ENCODE data around the gene KLF9. TPM values are rescaled to one million over a fixed set of nuclear protein-coding genes. Genes with fewer than 3 reads are reported as not detected.

The KLF9 gene
- total and polyA plus RNA-seq, 2 donors (not counting 3 experiments of a cell fraction or from before 2014, with no cell fraction given): 7.3 to 17.2 TPM

- Histone ChIP-seq H3K27me3 (ENCODE audit: control insufficient read depth in 2 of 2, insufficient read depth in 2 of 2, low read length in 2 of 2) (no peaks in the 10 kb centered on the region), H3K9me3 (replicated peaks; ENCODE audit: control insufficient read depth, insufficient read depth, low read length) (no peaks in the 10 kb centered on the region), H3K79me2 (ENCODE audit: control insufficient read depth, insufficient read depth, low read length) (no peaks in the 10 kb centered on the region), H3K4me2 (ENCODE audit: insufficient read depth, low read length) (no peak overlapping the region), H3K27ac (ENCODE audit: insufficient read depth, low read depth, low read length) (no peak overlapping the region), H2AFZ (ENCODE audit: low read depth, low read length) (peak overlapping the region; percentile 20), H3K4me3 (replicated peaks in 1 of 3; ENCODE audit: insufficient read depth in 1 of 3, low read depth in 1 of 3, low read length in 3 of 3) (no peak overlapping the region), H3K4me1 (ENCODE audit: control insufficient read depth, extremely low read depth, insufficient read depth, low read length) (peaks cover 2% of the 10 kb centered on the region), H3K9me1 (replicated peaks; ENCODE audit: control insufficient read depth, extremely low read depth, insufficient read depth, low read length) (no peaks in the 10 kb centered on the region), H3K36me3 (ENCODE audit: control insufficient read depth in 2 of 2, extremely low read depth in 1 of 2, insufficient read depth in 2 of 2, low read length in 2 of 2) (no peaks in the 10 kb centered on the region), H4K20me1 (replicated peaks; ENCODE audit: control insufficient read depth, extremely low read depth, insufficient read depth, low read length) (no peaks in the 10 kb centered on the region), H3K9ac (replicated peaks; ENCODE audit: extremely low read depth, insufficient read depth, low read length) (no peak overlapping the region)
- FAIRE-seq (no peak), DNase-seq (ENCODE audit: low read depth, low spot score) (no peak)
- BruUV-seq (replicated peaks): no TSS peak
- intact Hi-C loops (cut with micrococcal nuclease) (no loop called here), dilution Hi-C loops (cut with MboI; ENCODE audit: extremely low pct_ligation_motif_present, low sequenced_read_pairs) (no loop called here)
- ChIA-PET CTCF (interaction anchor here (1.1 to 1.4 kb wide), 3 partner anchors 8 to 59 kb away, joined by 3 to 4 read pairs (median 3); no protein-coding TSS in a partner anchor), POLR2A (no interaction called here)
- TF ChIP-seq GATA2 (IDR thresholded peaks at IDR 0.05; ENCODE audit: insufficient read depth, insufficient read length, low read depth, low read length) (no peak), CTCF (IDR thresholded peaks at IDR 0.05; ENCODE audit: extremely low read depth in 1 of 2, insufficient read depth in 1 of 2, low read depth in 1 of 2, low read length in 2 of 2) (no peak), JUN (IDR thresholded peaks at IDR 0.05; ENCODE audit: borderline replicate concordance, insufficient read depth, insufficient read length, low read depth) (no peak), FOS (IDR thresholded peaks at IDR 0.05; ENCODE audit: borderline replicate concordance, insufficient read depth, low read length) (no peak), POLR2A (IDR thresholded peaks at IDR 0.05; ENCODE audit: low read depth, low read length) (no peak), POLR2AphosphoS5 (IDR thresholded peaks at IDR 0.05; ENCODE audit: insufficient read depth, low read depth, low read length) (no peak), MYC (IDR thresholded peaks at IDR 0.05; ENCODE audit: low read depth, low read length) (no peak), EZH2 (IDR thresholded peaks at IDR 0.05; ENCODE audit: borderline replicate concordance, low read depth, low read length, severe bottlenecking) (no peak), MAX (IDR thresholded peaks at IDR 0.05; ENCODE audit: insufficient read depth, insufficient read length) (no peak)
Measured at GRCh38 chr9:70427161-70427945, 12.9 kb upstream of the KLF9 start.
